Neural cell (in vitro differentiated cells): ENCODE measurements around the gene CD300A.

Source experiments
- CTCF ChIP-seq: fragments of 450-650 bp; IDR thresholded peaks from 2 replicates; pipeline ENCODE4 v1.5.1; 2014; ENCODE audit warnings: antibody characterized with exemption, mild to moderate bottlenecking, moderate library complexity; ENCODE audit not compliant: poor library complexity, severe bottlenecking
- EP300 ChIP-seq: fragments of 450-650 bp; conservative IDR thresholded peaks from 2 replicates; pipeline ENCODE4 v1.6.1; 2014; ENCODE audit warnings: antibody characterized with exemption, mild to moderate bottlenecking, moderate library complexity; ENCODE audit not compliant: poor library complexity, severe bottlenecking
- EZH2 ChIP-seq: fragments of 200-600, 300-800 bp; shearing (Covaris generic), sonication (generic); IDR thresholded peaks from 2 replicates; pipeline ENCODE4 v1.6.1; 2014; ENCODE audit warnings: antibody characterized with exemption, low read length, borderline replicate concordance, mild to moderate bottlenecking; ENCODE audit not compliant: insufficient read depth, poor library complexity, severe bottlenecking
- MXI1 ChIP-seq: fragments of 450-650 bp; conservative IDR thresholded peaks from 2 replicates; pipeline ENCODE4 v1.6.1; 2014; ENCODE audit warnings: antibody characterized with exemption, mild to moderate bottlenecking; ENCODE audit not compliant: poor library complexity, severe bottlenecking
- POLR2AphosphoS5 ChIP-seq: IDR thresholded peaks from 2 replicates; pipeline ENCODE4 v1.6.1; 2012
- RAD21 ChIP-seq: fragments of 450-650 bp; conservative IDR thresholded peaks from 2 replicates; pipeline ENCODE4 v1.6.1; 2014; ENCODE audit warnings: antibody characterized with exemption, mild to moderate bottlenecking, moderate library complexity
- REST ChIP-seq: IDR thresholded peaks from 2 replicates; pipeline ENCODE4 v1.6.1; 2012; ENCODE audit warnings: borderline replicate concordance
- SMC3 ChIP-seq: fragments of 450-650 bp; conservative IDR thresholded peaks from 2 replicates; pipeline ENCODE4 v1.6.1; 2014; ENCODE audit warnings: antibody characterized with exemption, mild to moderate bottlenecking, moderate library complexity; ENCODE audit not compliant: poor library complexity
- TAF1 ChIP-seq: IDR thresholded peaks from 2 replicates; pipeline ENCODE4 v1.6.1; 2012; ENCODE audit warnings: low read depth

GRCh38 chr17:74520016-74520434 is 53.6 kb downstream of the CD300A start:
- TF ChIP-seq CTCF (no peak), MXI1 (no peak), REST (no peak), EP300 (no peak), EZH2 (no peak), POLR2AphosphoS5 (no peak), RAD21 (no peak), SMC3 (no peak), TAF1 (no peak)
